ENCODE measurements around the gene KCNH1. TPM values are rescaled to one million over a fixed set of nuclear protein-coding genes. Genes with fewer than 3 reads are reported as not detected.

Gene KCNH1
- total and polyA plus RNA-seq, 10 of the 15 experiments (the other 5 are each of a cell fraction or from before 2014, with no cell fraction given): 0.02 to 0.04 (median 0.04) TPM; not detected in 7

- TF ChIP-seq RBBP5 (conservative IDR thresholded peaks at IDR 0.05): no peak
- TF ChIP-seq, protein P1, sequence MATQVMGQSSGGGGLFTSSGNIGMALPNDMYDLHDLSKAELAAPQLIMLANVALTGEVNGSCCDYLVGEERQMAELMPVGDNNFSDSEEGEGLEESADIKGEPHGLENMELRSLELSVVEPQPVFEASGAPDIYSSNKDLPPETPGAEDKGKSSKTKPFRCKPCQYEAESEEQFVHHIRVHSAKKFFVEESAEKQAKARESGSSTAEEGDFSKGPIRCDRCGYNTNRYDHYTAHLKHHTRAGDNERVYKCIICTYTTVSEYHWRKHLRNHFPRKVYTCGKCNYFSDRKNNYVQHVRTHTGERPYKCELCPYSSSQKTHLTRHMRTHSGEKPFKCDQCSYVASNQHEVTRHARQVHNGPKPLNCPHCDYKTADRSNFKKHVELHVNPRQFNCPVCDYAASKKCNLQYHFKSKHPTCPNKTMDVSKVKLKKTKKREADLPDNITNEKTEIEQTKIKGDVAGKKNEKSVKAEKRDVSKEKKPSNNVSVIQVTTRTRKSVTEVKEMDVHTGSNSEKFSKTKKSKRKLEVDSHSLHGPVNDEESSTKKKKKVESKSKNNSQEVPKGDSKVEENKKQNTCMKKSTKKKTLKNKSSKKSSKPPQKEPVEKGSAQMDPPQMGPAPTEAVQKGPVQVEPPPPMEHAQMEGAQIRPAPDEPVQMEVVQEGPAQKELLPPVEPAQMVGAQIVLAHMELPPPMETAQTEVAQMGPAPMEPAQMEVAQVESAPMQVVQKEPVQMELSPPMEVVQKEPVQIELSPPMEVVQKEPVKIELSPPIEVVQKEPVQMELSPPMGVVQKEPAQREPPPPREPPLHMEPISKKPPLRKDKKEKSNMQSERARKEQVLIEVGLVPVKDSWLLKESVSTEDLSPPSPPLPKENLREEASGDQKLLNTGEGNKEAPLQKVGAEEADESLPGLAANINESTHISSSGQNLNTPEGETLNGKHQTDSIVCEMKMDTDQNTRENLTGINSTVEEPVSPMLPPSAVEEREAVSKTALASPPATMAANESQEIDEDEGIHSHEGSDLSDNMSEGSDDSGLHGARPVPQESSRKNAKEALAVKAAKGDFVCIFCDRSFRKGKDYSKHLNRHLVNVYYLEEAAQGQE (IDR thresholded peaks at IDR 0.05; ENCODE audit: low read depth, low read length): no peak
- no peak for TF ChIP-seq KDM1A (IDR thresholded peaks at IDR 0.05; ENCODE audit: borderline replicate concordance)
- TF ChIP-seq SUPT20H (IDR thresholded peaks at IDR 0.05; ENCODE audit: borderline replicate concordance, control insufficient read depth, low read depth, low read length): no peak
- peak; percentile 46; the same call in 1 of the 2 replicates for TF ChIP-seq ZNF24 (IDR thresholded peaks at IDR 0.05)
- TF ChIP-seq NFXL1 (IDR thresholded peaks at IDR 0.05; ENCODE audit: borderline replicate concordance): no peak
- TF ChIP-seq FOS (IDR thresholded peaks at IDR 0.05; ENCODE audit: borderline replicate concordance, extremely low read depth, insufficient read length): no peak
- TF ChIP-seq, protein P2, sequence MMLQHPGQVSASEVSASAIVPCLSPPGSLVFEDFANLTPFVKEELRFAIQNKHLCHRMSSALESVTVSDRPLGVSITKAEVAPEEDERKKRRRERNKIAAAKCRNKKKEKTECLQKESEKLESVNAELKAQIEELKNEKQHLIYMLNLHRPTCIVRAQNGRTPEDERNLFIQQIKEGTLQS (IDR thresholded peaks at IDR 0.05; ENCODE audit: borderline replicate concordance, extremely low read depth, low read depth, low read length): no peak
- TF ChIP-seq SUZ12 (IDR thresholded peaks at IDR 0.05; ENCODE audit: unreplicated experiment): peak; percentile 10
- no peak for TF ChIP-seq USF1 (IDR thresholded peaks at IDR 0.05; ENCODE audit: borderline replicate concordance, extremely low read length, insufficient read depth, low read depth, low read length)
- TF ChIP-seq DPF2 (IDR thresholded peaks at IDR 0.05): peak; percentile 75
- TF ChIP-seq NFYA (IDR thresholded peaks at IDR 0.05; ENCODE audit: borderline replicate concordance, low read depth, low read length): no peak
- no peak for TF ChIP-seq TCF12 (IDR thresholded peaks at IDR 0.05; ENCODE audit: low read depth, low read length)
- TF ChIP-seq ESRRA (IDR thresholded peaks at IDR 0.05; ENCODE audit: low read length): no peak
- TF ChIP-seq MYC (IDR thresholded peaks at IDR 0.05; ENCODE audit: insufficient read depth, insufficient read length, insufficient replicate concordance, low read length, severe bottlenecking): no peak
- no peak for TF ChIP-seq POU2F2 (IDR thresholded peaks at IDR 0.05; ENCODE audit: borderline replicate concordance, low read depth, low read length)
- TF ChIP-seq BMI1 (IDR thresholded peaks at IDR 0.05; ENCODE audit: borderline replicate concordance): no peak
- TF ChIP-seq CREB1 (IDR thresholded peaks at IDR 0.05; ENCODE audit: low read depth): no peak
- no peak for TF ChIP-seq RELB (IDR thresholded peaks at IDR 0.05; ENCODE audit: low read depth)
These were observed at the start of gene KCNH1 (continued) for GRCh38 chr1:211133836-211134669.

Measured in GM12878 (cell line).